Endothelial cell (in vitro differentiated cells): ENCODE data around the gene RRP15. TPM values are rescaled to one million over a fixed set of nuclear protein-coding genes. Genes with fewer than 3 reads are reported as not detected.

Experiments used
- DNase-seq: peaks from one replicate; pipeline ENCODE4 v3.0.0; 2021; ENCODE audit warnings: low spot score
- H3K27ac Mint-ChIP-seq: one replicate; pipeline ENCODE4 v1.8.0; 2021; ENCODE audit warnings: mixed read lengths, inconsistent platforms; ENCODE audit not compliant: unreplicated experiment
- H3K27me3 Mint-ChIP-seq: one replicate; pipeline ENCODE4 v1.8.0; 2021; ENCODE audit warnings: mild to moderate bottlenecking, moderate library complexity, mixed read lengths, inconsistent platforms; ENCODE audit not compliant: unreplicated experiment
- H3K36me3 Mint-ChIP-seq: one replicate; pipeline ENCODE4 v1.8.0; 2021; ENCODE audit warnings: mild to moderate bottlenecking, low read depth, mixed read lengths, inconsistent platforms; ENCODE audit not compliant: unreplicated experiment
- H3K4me1 Mint-ChIP-seq: one replicate; pipeline ENCODE4 v1.8.0; 2021; ENCODE audit warnings: mild to moderate bottlenecking, mixed read lengths, inconsistent platforms; ENCODE audit not compliant: unreplicated experiment
- H3K4me3 Mint-ChIP-seq: one replicate; pipeline ENCODE4 v1.8.0; 2021; ENCODE audit warnings: mild to moderate bottlenecking, mixed read lengths, inconsistent platforms; ENCODE audit not compliant: unreplicated experiment
- H3K9me3 Mint-ChIP-seq: one replicate; pipeline ENCODE4 v1.8.0; 2021; ENCODE audit warnings: mixed read lengths, inconsistent platforms; ENCODE audit not compliant: unreplicated experiment
- CTCF ChIP-seq: fragments of 200-600 bp; sonication (generic); IDR thresholded peaks from one replicate; pipeline ENCODE4 v1.5.0; 2021; ENCODE audit warnings: antibody characterized with exemption; ENCODE audit not compliant: unreplicated experiment
- total RNA-seq: library from RNA; stranded (reverse); fragmentation: NEBNext Ultra II Directional; extraction: Animal tissue kit (Norgen Biotek cat#: 25700); gene quantifications from one replicate; pipeline ENCODE4 v1.2.1, GENCODE V29; 2021; ENCODE audit not compliant: unreplicated experiment

Gene RRP15
- total RNA-seq, 1 donor from 2014 or later = 11.7 TPM

- Mint-ChIP-seq H3K9me3 (no peaks in the 10 kb centered on the region), H3K27me3 (no peaks in the 10 kb centered on the region), H3K4me1 (no peaks in the 10 kb centered on the region), H3K27ac (no peak overlapping the region), H3K36me3 (no peaks in the 10 kb centered on the region), H3K4me3 (no peak overlapping the region)
- no peak for DNase-seq
- TF ChIP-seq CTCF = no peak
Measured at GRCh38 chr1:218250492-218250891, 34.6 kb upstream of the RRP15 start.

GRCh38 chr1:218254296-218254946, 30.7 kb upstream of the RRP15 start:
- no peak overlapping the region for H3K4me3 Mint-ChIP-seq
- H3K27me3 Mint-ChIP-seq = no peaks in the 10 kb centered on the region
- no peak overlapping the region for H3K27ac Mint-ChIP-seq
- no peaks in the 10 kb centered on the region for H3K4me1 Mint-ChIP-seq
- TF ChIP-seq CTCF = no peak
- no peaks in the 10 kb centered on the region for H3K9me3 Mint-ChIP-seq
- no peak for DNase-seq
- no peaks in the 10 kb centered on the region for H3K36me3 Mint-ChIP-seq

GRCh38 chr1:218255090-218255489, 30.0 kb upstream of the RRP15 start:
- Mint-ChIP-seq H3K4me3 (no peak overlapping the region), H3K36me3 (no peaks in the 10 kb centered on the region), H3K9me3 (no peaks in the 10 kb centered on the region), H3K27me3 (no peaks in the 10 kb centered on the region), H3K27ac (no peak overlapping the region), H3K4me1 (no peaks in the 10 kb centered on the region)
- DNase-seq = no peak
- TF ChIP-seq CTCF = no peak

GRCh38 chr1:218257371-218257770, 27.7 kb upstream of the RRP15 start:
- Mint-ChIP-seq H3K4me3 (no peak overlapping the region), H3K4me1 (no peaks in the 10 kb centered on the region), H3K27ac (no peak overlapping the region), H3K36me3 (no peaks in the 10 kb centered on the region), H3K9me3 (no peaks in the 10 kb centered on the region), H3K27me3 (no peaks in the 10 kb centered on the region)
- TF ChIP-seq CTCF = no peak
- no peak for DNase-seq

- Mint-ChIP-seq H3K27ac (no peak overlapping the region), H3K9me3 (no peaks in the 10 kb centered on the region), H3K4me3 (no peak overlapping the region), H3K36me3 (no peaks in the 10 kb centered on the region), H3K27me3 (no peaks in the 10 kb centered on the region), H3K4me1 (no peaks in the 10 kb centered on the region)
- no peak for TF ChIP-seq CTCF
- DNase-seq = no peak
Measured at GRCh38 chr1:218257971-218258370, 27.1 kb upstream of the RRP15 start.
